ENCODE results near the gene BICDL1.

DNA sequence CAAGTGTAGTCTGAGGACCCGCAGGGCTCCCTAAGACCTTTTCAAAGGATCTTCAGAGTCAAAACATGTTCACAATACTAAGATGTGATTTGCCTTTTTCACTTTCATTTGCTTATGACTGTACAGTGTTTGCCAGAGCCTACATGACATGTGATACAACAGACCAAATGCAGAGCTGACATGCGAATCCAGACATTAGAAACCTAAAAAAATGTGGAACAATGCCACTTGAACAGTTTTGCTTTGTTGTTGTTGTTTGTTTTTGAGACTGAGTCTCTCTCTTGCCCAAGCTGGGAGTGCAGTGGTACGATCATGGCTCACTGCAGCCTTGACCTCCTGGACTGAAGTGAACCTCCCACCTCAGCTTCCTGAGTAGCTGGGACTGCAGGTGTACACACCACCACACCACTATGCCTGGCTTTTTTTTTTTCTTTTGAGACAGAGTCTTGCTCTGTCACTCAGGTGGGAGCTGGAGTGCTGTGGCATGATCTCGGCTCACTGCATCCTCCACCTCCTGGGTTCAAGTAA is 132.8 kb downstream of the BICDL1 start:
- TF ChIP-seq, protein P1, sequence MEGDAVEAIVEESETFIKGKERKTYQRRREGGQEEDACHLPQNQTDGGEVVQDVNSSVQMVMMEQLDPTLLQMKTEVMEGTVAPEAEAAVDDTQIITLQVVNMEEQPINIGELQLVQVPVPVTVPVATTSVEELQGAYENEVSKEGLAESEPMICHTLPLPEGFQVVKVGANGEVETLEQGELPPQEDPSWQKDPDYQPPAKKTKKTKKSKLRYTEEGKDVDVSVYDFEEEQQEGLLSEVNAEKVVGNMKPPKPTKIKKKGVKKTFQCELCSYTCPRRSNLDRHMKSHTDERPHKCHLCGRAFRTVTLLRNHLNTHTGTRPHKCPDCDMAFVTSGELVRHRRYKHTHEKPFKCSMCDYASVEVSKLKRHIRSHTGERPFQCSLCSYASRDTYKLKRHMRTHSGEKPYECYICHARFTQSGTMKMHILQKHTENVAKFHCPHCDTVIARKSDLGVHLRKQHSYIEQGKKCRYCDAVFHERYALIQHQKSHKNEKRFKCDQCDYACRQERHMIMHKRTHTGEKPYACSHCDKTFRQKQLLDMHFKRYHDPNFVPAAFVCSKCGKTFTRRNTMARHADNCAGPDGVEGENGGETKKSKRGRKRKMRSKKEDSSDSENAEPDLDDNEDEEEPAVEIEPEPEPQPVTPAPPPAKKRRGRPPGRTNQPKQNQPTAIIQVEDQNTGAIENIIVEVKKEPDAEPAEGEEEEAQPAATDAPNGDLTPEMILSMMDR (IDR thresholded peaks at IDR 0.05): no peak
- TF ChIP-seq POLR2A (IDR thresholded peaks at IDR 0.05): no peak
